Stimulated activated CD4-positive, alpha-beta T cell treated with anti-CD3 and anti-CD28 coated beads, Interleukin-4, amount 100 ng/mL, for 1 hour (primary cell): ENCODE data around the gene B4GALNT4.
"Not testable (repeated sequence)": the region's sequence is repeated elsewhere in the genome, so short reads cannot be mapped to it uniquely, and the experiment has no call there.

Source experiments
- DNase-seq: peaks from one replicate; pipeline ENCODE4 v3.0.0-alpha.2; 2020

B4GALNT4 gene

DNA sequence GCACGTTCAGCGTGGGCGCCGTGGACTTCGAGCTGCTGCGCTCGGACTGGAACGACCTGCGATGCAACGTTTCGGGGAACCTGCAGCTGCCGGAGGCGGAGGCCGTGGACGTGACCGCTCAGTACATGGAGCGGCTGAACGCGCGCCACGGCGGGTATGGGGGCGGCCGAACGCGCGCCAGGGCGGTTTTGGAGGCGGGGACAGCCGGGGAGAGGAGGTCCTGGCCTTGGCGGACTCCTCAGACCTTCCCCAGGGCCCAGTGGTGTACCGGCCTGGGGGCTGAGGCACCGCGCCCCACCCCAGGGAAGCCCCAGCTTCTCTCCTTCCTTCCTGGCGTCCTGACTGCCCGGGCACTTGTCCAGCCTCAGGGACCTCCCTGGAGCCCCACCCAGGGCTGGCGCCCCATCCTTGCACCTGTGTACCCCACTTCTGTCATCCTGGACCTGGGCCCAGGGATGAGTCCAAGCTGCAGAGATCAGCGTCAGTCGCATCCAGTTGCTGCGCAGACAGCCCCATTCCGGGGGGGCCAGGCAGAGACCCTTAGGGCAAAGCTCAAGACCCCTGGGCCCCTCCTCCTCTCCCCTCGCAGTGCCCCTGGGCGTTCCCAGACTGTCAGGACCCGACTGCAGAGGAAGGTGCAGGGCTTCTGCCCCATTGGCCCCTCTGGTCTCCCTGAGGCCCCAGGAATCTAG, 8.0 kb downstream of the B4GALNT4 start:
- DNase-seq: no peak

DNA sequence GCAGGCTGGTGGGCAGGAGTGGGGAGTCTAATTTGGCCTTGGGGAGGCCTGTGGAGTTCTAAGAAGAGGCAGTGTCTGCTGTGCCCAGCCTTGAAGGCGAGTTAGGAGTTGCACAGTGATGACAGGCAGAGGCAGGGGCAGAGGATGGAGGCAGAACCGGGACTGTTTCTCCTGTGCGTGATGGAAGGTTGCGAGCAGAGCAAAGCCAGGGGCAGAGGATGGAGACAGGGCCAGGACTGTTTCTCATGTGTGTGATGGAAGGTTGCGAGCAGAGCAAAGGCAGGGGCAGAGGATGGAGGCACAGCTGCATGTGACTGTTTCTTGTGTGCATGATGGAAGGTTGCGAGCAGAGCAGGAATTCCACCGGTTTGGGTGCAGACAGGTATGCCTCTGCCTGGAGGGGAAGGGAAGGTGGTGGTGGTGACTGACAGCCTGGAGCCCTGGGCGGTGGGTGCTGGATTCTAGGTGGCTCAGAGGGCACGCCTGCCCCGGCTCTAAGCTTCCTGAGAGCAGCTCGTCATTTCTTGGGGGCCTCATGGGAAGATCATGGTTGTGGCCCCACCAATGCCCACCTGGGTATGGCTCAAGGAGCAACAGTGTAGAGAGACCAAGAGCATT, 8.7 kb downstream of the B4GALNT4 start:
- DNase-seq: no peak

- DNase-seq: no peak
Observed at GRCh38 chr11:379205-380094, 10.2 kb downstream of the B4GALNT4 start.

GRCh38 chr11:380095-380480, 10.8 kb downstream of the B4GALNT4 start:
- DNase-seq: no peak

DNA sequence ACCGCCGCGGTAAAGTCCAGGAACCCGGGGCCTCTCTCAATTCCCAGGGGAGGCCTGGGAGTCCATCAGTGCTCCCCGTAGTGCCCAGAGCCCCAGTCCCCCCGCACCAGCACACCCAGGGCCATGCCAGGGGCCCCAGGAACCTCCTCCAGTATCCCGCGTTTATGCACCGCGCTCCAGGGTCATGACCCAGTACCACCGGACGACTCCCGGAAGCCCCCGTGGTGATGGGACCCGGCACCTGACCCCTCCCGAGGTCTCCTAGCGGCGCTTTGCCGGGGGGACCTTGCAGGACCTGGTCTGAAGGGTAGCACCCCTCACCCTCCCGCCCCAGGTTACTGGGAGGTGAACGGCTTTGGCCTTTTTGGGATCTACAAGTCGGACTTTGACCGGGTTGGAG, 11.2 kb downstream of the B4GALNT4 start:
- DNase-seq: no peak

DNA sequence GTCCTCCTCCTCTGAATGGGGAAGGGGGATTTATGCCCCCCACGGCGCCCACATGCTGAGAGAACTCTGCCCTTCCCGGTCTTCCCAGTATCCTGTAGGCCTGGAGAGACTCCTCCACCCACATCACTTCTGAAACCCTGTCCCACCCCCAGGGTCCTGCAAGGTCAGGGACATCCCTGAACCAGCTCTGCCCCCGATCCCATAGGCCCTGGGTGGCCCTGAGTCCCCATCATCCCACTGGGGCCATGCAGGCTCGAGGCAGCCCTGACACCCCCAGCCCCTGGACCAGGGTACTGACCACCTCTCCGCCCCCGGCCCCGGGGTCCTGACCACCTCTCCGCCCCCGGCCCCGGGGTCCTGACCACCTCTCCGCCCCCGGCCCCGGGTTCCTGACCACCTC, 11.7 kb downstream of the B4GALNT4 start:
- no peak for DNase-seq

- no peak for DNase-seq
Observed at GRCh38 chr11:381501-382072, 12.3 kb downstream of the B4GALNT4 start.

GRCh38 chr11:382081-382629, 12.9 kb downstream of the B4GALNT4 start:
- no peak for DNase-seq

- no peak for DNase-seq
Observed at GRCh38 chr11:383431-383830, 14.1 kb downstream of the B4GALNT4 start.

DNA sequence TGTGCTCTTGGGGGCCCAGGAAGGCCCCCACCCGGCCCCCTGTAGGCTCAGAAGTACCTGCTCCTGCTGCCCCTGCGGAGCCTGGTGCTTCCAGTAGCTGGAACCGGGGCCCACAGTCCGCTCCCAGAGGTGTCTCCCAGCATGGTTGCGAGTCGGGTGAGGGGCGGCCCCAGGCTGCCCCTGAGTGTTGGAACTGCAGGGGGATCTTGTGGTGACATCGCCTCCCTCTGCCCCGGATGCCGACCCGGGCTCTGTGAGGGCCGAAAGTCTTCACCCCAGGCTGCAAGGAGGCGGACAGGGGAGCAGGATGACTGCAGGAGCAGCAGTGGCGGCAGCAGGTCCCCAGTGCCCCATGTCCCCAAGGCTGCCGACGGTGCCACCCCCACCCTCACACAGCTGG, 15.2 kb downstream of the B4GALNT4 start:
- no peak for DNase-seq

DNA sequence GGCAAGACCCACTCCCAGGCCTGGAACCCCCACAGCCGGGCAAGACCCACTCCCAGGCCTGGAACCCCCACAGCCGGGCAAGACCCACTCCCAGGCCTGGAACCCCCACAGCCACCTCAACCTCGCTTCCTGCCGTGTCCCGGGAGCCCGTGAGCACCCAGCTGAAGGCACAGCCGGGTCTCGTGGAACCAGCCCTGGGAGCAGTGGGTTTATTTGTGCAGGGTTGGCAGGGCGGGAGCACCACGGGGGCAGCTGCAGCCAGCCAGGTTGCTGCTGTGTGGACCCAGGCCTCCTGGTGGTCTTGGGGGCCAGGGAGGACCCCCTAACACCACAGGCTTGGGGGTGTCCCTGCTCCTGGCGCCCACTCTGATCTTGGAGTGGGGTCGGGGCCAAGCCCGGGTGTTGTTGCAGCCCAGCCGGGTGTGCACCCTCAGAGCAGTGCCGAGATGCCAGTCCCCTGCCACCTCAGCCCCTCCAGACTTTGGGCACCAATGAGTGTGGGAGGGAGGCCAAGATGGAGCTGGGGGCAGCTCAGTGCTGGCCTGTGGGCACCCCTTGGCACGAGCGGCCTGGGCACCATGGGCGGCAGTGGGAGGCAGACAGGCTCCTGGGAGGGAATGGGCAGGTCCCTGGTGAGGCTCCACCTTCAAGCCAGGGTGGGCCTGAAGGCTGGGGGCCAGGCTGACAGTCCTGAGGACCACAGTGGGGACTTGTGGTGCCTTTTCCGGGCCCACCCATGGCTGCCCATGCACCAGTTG, 16.5 kb downstream of the B4GALNT4 start:
- no peak for DNase-seq

GRCh38 chr11:386483-386882, 17.2 kb downstream of the B4GALNT4 start:
- no peak for DNase-seq

- no peak for DNase-seq
Observed at GRCh38 chr11:387193-387793, 18.0 kb downstream of the B4GALNT4 start.

DNA sequence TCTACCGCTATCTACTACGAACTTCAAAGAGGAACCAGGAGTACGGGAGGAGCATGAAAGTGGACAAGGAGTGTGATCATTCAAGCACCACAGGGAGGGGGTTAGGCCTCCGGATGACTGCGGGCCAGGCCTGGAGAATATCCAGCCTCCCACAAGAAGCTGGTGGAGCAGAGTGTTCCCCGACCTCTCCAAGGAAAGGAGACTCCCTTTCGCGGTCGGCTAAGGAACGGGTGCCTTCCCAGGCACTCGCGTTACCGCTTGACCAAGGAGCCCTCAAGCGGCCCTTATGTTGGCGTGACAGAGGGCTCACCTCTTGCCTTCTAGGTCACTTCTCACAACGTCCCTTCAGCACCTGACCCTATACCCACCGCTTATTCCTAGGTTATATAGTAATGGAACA, 20.1 kb downstream of the B4GALNT4 start:
- not testable (repeated sequence) for DNase-seq

DNA sequence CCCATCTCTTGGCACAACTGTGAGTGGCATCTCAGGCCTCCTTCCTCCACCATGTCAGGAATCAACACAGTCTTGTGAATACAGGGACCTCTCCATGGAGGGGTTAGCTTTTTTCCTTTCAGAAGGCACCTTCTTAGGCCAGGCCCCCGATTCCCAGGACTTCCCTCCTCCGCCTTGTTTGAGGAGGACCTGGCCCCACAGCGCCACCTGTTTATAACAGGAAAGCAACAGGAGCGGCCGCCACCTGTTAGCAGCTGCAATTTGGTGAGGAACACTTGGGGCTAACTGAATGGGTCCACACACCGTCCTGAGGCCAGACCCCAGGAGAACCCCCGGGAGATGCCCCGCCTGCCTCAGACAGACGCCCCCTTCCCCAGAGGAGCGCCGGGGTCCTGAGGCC, 20.9 kb downstream of the B4GALNT4 start:
- no peak for DNase-seq

- DNase-seq: no peak
Observed at GRCh38 chr11:391117-392017, 22.1 kb downstream of the B4GALNT4 start.

- no peak for DNase-seq
Observed at GRCh38 chr11:392102-392777, 22.9 kb downstream of the B4GALNT4 start.

GRCh38 chr11:393219-394033, 24.1 kb downstream of the B4GALNT4 start:
- peak; percentile 51 for DNase-seq
